B cell (primary cell): ENCODE data around the gene IL17A.

Experiments
- CTCF ChIP-seq: fragments of 200-600 bp; IDR thresholded peaks from one replicate; pipeline ENCODE4 v1.8.0; 2022; ENCODE audit warnings: antibody characterized with exemption, mild to moderate bottlenecking
- EZH2 ChIP-seq: IDR thresholded peaks from 2 replicates; pipeline ENCODE4 v1.6.1; 2012; ENCODE audit warnings: borderline replicate concordance, low read depth, mild to moderate bottlenecking, moderate library complexity, low read length; ENCODE audit not compliant: insufficient read depth, poor library complexity, severe bottlenecking

- TF ChIP-seq CTCF (no peak), EZH2 (no peak)
Observed at GRCh38 chr6:52233005-52233404, 46.8 kb downstream of the IL17A start.
